Epithelial cell of proximal tubule (primary cell): ENCODE results near the gene ATXN10. TPM values are rescaled to one million over a fixed set of nuclear protein-coding genes. Genes with fewer than 3 reads are reported as not detected.

ENCODE experiments used
- DNase-seq: peaks from one replicate; pipeline ENCODE4 v3.0.0-alpha.2; 2011; ENCODE audit warnings: low read depth
- H3K4me3 ChIP-seq: 2 replicates; pipeline ENCODE4 v1.5.1; 2011; ENCODE audit warnings: low read depth, mild to moderate bottlenecking, low read length
- CTCF ChIP-seq: conservative IDR thresholded peaks from 2 replicates; pipeline ENCODE4 v1.5.1; 2012; ENCODE audit warnings: low read depth, mild to moderate bottlenecking, low read length
- total RNA-seq: library from RNA; depleted of rRNA; stranded (reverse); fragments of >200 nt; gene quantifications from 2 replicates; pipeline ENCODE4 v1.2.3, GENCODE V29; 2015

The ATXN10 gene
- total RNA-seq, 1 donor from 2014 or later = 118 TPM

GRCh38 chr22:45891471-45891995 is 219.9 kb downstream of the ATXN10 start:
- no peak for TF ChIP-seq CTCF
- DNase-seq = no peak
- H3K4me3 ChIP-seq = no peak overlapping the region

GRCh38 chr22:45891996-45892621 is 220.5 kb downstream of the ATXN10 start:
- TF ChIP-seq CTCF = no peak
- no peak overlapping the region for H3K4me3 ChIP-seq
- DNase-seq = no peak

- no peak for DNase-seq
- H3K4me3 ChIP-seq = no peak overlapping the region
- no peak for TF ChIP-seq CTCF
Observed at GRCh38 chr22:45892681-45893461, 221.2 kb downstream of the ATXN10 start.

- TF ChIP-seq CTCF = no peak
- no peak for DNase-seq
- no peak overlapping the region for H3K4me3 ChIP-seq
Observed at GRCh38 chr22:45893516-45893915, 221.9 kb downstream of the ATXN10 start.

Other genes starting within 250 kb of the ATXN10 start
- 21.5 and 58.5 TPM in 2 replicates for gene FBLN1, start 169.0 kb upstream of the ATXN10 start, total RNA-seq